ENCODE data around the gene SLC9A3.
A peak's percentile ranks its signal among the peaks of the same experiment; 100 is the strongest.

SLC9A3 gene

GRCh38 chr5:455806-456205 is 68.4 kb downstream of the SLC9A3 start:
- DNase-seq, result no peak

GRCh38 chr5:454936-455335 is 69.3 kb downstream of the SLC9A3 start:
- no peak for DNase-seq

- no peak for DNase-seq
These were observed 70.3 kb downstream of the SLC9A3 start for GRCh38 chr5:453725-454481.

- no peak for DNase-seq
These were observed 71.1 kb downstream of the SLC9A3 start for GRCh38 chr5:452978-453710.

GRCh38 chr5:451587-452458 is 72.4 kb downstream of the SLC9A3 start:
- DNase-seq, result no peak

- no peak for DNase-seq
These were observed 75.1 kb downstream of the SLC9A3 start for GRCh38 chr5:449151-449550.

GRCh38 chr5:448766-449090 is 75.5 kb downstream of the SLC9A3 start:
- no peak for DNase-seq

GRCh38 chr5:448061-448765 is 76.0 kb downstream of the SLC9A3 start:
- DNase-seq, result no peak

GRCh38 chr5:447501-447900 is 76.7 kb downstream of the SLC9A3 start:
- no peak for DNase-seq

GRCh38 chr5:446883-447263 is 77.4 kb downstream of the SLC9A3 start:
- DNase-seq, result peak; percentile 51

GRCh38 chr5:446066-446882 is 78.0 kb downstream of the SLC9A3 start:
- DNase-seq, result no peak

- DNase-seq, result no peak
These were observed 78.7 kb downstream of the SLC9A3 start for GRCh38 chr5:445591-445990.

GRCh38 chr5:444226-444625 is 80.0 kb downstream of the SLC9A3 start:
- DNase-seq, result no peak

- no peak for DNase-seq
These were observed 80.8 kb downstream of the SLC9A3 start for GRCh38 chr5:443239-444151.

- DNase-seq, result peak; percentile 78
These were observed 81.7 kb downstream of the SLC9A3 start, which contains the start of gene EXOC3 for GRCh38 chr5:442335-443238. Gene EXOC3, plus strand, starts transcription at chr5:443176. Its CDS starts 3,030 bp downstream, at chr5:446206.

- DNase-seq, result no peak
These were observed 82.3 kb downstream of the SLC9A3 start for GRCh38 chr5:441996-442334.

GRCh38 chr5:440401-441201 is 83.6 kb downstream of the SLC9A3 start:
- DNase-seq, result no peak

GRCh38 chr5:439636-440035 is 84.6 kb downstream of the SLC9A3 start:
- no peak for DNase-seq

GRCh38 chr5:439181-439580 is 85.1 kb downstream of the SLC9A3 start:
- no peak for DNase-seq

Measured in activated CD4-positive, alpha-beta T cell treated with anti-CD3 and anti-CD28 coated beads, Interleukin-2, amount 50 U/mL, for 16 hours (primary cell).